ENCODE measurements around the gene FAM47E. TPM values are rescaled to one million over a fixed set of nuclear protein-coding genes. Genes with fewer than 3 reads are reported as not detected.

Gene FAM47E
- total and polyA plus RNA-seq, 12 donors = 2.8 to 23.8 (median 5.3) TPM

DNA sequence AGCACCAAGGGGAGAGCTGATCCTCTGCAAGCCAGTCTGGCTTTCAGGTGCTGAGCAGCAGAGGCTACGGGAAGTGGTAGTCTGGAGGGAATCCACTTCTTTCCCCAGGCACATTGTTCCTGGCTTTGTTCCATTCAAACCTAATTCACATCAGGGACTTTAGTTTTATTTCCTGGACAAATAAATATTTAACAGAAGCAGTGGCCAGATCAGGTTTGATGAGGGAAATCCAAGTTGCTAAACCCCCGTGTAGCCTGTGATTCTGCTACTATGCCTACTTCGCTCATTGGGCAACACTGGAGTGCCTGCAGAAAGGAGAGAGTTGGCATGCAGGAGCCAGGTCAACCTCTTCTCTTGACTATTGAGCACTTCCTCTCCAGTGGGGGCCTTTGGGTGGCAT is 41.2 kb downstream of the FAM47E start:
- Histone ChIP-seq H3K27me3 (no peaks in the 10 kb centered on the region), H3K36me3 (replicated peaks in 1 of 2) (no peaks in the 10 kb centered on the region), H3K4me1 (replicated peaks in 1 of 2) (no peaks in the 10 kb centered on the region), H3K9me3 (replicated peaks in 1 of 3) (no peaks in the 10 kb centered on the region), H3K4me3 (no peak overlapping the region), H3K27ac (no peak overlapping the region)
- intact Hi-C loops (cut with DNase I) = no loop called here
- no peak for TF ChIP-seq POLR2A (IDR thresholded peaks at IDR 0.05)
- TF ChIP-seq, protein P1, sequence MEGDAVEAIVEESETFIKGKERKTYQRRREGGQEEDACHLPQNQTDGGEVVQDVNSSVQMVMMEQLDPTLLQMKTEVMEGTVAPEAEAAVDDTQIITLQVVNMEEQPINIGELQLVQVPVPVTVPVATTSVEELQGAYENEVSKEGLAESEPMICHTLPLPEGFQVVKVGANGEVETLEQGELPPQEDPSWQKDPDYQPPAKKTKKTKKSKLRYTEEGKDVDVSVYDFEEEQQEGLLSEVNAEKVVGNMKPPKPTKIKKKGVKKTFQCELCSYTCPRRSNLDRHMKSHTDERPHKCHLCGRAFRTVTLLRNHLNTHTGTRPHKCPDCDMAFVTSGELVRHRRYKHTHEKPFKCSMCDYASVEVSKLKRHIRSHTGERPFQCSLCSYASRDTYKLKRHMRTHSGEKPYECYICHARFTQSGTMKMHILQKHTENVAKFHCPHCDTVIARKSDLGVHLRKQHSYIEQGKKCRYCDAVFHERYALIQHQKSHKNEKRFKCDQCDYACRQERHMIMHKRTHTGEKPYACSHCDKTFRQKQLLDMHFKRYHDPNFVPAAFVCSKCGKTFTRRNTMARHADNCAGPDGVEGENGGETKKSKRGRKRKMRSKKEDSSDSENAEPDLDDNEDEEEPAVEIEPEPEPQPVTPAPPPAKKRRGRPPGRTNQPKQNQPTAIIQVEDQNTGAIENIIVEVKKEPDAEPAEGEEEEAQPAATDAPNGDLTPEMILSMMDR (IDR thresholded peaks at IDR 0.05) = no peak
- 85 to 87% (median 87%) methylated on average over 3 of the region's 3 CpGs for WGBS, 4 donors
- no peak for DNase-seq

DNA sequence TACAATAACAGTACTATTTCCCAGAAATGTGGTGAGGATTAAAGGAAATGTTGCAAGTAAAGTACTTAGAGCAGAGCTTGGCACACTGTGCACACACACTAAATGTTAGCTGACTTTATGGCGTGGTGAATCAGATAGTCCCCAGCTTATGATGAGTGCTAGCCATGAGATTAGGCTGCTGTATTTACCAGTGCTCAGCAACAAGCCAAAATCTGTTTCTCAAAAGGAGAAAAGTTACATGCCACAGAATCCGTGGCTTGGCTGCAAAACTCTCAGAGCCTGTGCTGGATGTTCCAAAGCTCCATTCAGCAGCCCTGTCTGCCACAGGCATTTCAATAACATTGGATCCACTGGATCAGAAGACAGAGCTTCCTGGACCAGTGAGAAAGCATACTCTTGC is 42.3 kb downstream of the FAM47E start:
- no peak for DNase-seq
- no peaks in the 10 kb centered on the region for H3K4me1 ChIP-seq (replicated peaks in 1 of 2)
- H3K27ac ChIP-seq = no peak overlapping the region
- 55 to 88% (median 85%) methylated on average over 2 of the region's 2 CpGs for WGBS, 4 donors
- H3K27me3 ChIP-seq = no peaks in the 10 kb centered on the region
- no peaks in the 10 kb centered on the region for H3K9me3 ChIP-seq (replicated peaks in 1 of 3)
- TF ChIP-seq, protein P1 (IDR thresholded peaks at IDR 0.05) = no peak
- no peak for TF ChIP-seq POLR2A (IDR thresholded peaks at IDR 0.05)
- no peak overlapping the region for H3K4me3 ChIP-seq
- no peaks in the 10 kb centered on the region for H3K36me3 ChIP-seq (replicated peaks in 1 of 2)
- intact Hi-C loops (cut with DNase I) = no loop called here

DNA sequence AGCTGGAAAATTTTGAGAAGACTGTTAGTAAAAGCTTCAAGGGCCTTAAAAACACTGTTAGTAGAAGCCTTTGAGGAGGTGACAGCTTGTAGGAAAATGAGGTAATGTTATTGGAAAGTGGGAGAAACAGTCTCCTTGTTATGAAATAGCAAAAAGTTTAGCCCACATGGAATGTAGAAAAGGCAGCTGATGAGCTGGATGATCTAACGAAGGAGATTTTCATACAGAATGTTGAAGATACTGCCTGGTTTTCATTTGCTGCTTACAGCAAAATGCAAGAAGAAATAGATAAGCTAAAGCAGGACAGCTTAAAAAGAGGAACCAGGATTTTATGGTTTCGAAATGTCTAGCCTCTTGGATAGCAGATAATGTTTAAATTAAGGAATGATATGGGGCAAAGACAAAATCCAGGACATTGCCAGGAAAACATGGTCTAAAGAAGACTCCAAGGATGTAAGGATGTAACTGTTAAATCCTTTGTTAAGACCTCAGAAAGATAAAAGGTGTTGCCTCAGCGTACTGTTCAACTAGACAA is 44.8 kb downstream of the FAM47E start:
- H3K4me1 ChIP-seq (replicated peaks in 1 of 2) = peaks cover 0 to 13% of the 10 kb centered on the region in 2 donors
- no peak for DNase-seq
- no peak for TF ChIP-seq POLR2A (IDR thresholded peaks at IDR 0.05)
- TF ChIP-seq, protein P1 (IDR thresholded peaks at IDR 0.05) = no peak
- WGBS, 4 donors = 86 to 93% (median 89%) methylated on average over 3 of the region's 3 CpGs
- intact Hi-C loops (cut with DNase I) = no loop called here
- H3K27ac ChIP-seq = no peak overlapping the region
- no peaks in the 10 kb centered on the region for H3K27me3 ChIP-seq
- H3K36me3 ChIP-seq (replicated peaks in 1 of 2) = no peaks in the 10 kb centered on the region
- H3K4me3 ChIP-seq = no peak overlapping the region
- H3K9me3 ChIP-seq (replicated peaks in 1 of 3) = no peaks in the 10 kb centered on the region

DNA sequence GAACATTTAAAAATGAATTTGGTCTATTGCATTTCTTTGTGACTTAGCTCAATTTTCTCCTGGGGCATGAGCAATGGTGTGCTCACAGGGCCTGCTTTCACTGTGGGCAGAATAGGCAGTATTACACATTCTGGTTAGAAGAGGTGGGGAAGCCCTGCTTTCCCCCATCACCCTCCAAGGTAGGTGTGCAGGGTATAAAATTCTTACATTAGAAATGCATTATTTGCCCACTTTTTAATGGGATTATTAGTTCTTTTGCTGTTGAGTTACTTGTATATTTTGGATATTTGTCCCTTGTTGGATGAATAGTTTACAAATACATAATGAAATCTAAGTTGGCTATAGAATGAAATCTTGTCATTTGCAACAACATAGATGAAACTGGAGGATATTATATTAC is 46.7 kb downstream of the FAM47E start:
- H3K4me3 ChIP-seq = no peak overlapping the region
- no peak for DNase-seq
- H3K27me3 ChIP-seq = no peaks in the 10 kb centered on the region
- H3K27ac ChIP-seq = no peak overlapping the region
- peaks cover 4 to 24% of the 10 kb centered on the region in 2 donors for H3K4me1 ChIP-seq (replicated peaks in 1 of 2)
- TF ChIP-seq, protein P1 (IDR thresholded peaks at IDR 0.05) = no peak
- no peak for TF ChIP-seq POLR2A (IDR thresholded peaks at IDR 0.05)
- intact Hi-C loops (cut with DNase I) = no loop called here
- H3K9me3 ChIP-seq (replicated peaks in 1 of 3) = no peaks in the 10 kb centered on the region
- no peaks in the 10 kb centered on the region for H3K36me3 ChIP-seq (replicated peaks in 1 of 2)

Data from adrenal gland (tissue), 12 donors.